Thyroid gland (tissue), 4 donors: Measurements from ENCODE around the gene CBR3.

ENCODE experiments used
- POLR2A ChIP-seq, 2 donors: fragments of 450-650 bp; IDR thresholded peaks; one replicate each; pipeline ENCODE4 v1.6.1; 2017; ENCODE audit warnings: antibody characterized with exemption in 2 of 2, mild to moderate bottlenecking in 2 of 2, moderate library complexity in 1 of 2
- TF ChIP-seq, protein P1 (sequence below), 6 experiments: fragments of 200-600 bp in 3 of 6; fragments of 450-650 bp in 3 of 6; sonication (generic) in 3 of 6; IDR thresholded peaks; one replicate each; pipeline ENCODE4 v1.5.1; 2016 to 2019; ENCODE audit warnings: antibody characterized with exemption in 6 of 6, mild to moderate bottlenecking in 2 of 6, inconsistent platforms in 1 of 6, moderate library complexity in 1 of 6

GRCh38 chr21:36145259-36145658 is 10.4 kb downstream of the CBR3 start:
- no peak for TF ChIP-seq POLR2A (IDR thresholded peaks at IDR 0.05)
- TF ChIP-seq, protein P1, sequence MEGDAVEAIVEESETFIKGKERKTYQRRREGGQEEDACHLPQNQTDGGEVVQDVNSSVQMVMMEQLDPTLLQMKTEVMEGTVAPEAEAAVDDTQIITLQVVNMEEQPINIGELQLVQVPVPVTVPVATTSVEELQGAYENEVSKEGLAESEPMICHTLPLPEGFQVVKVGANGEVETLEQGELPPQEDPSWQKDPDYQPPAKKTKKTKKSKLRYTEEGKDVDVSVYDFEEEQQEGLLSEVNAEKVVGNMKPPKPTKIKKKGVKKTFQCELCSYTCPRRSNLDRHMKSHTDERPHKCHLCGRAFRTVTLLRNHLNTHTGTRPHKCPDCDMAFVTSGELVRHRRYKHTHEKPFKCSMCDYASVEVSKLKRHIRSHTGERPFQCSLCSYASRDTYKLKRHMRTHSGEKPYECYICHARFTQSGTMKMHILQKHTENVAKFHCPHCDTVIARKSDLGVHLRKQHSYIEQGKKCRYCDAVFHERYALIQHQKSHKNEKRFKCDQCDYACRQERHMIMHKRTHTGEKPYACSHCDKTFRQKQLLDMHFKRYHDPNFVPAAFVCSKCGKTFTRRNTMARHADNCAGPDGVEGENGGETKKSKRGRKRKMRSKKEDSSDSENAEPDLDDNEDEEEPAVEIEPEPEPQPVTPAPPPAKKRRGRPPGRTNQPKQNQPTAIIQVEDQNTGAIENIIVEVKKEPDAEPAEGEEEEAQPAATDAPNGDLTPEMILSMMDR (IDR thresholded peaks at IDR 0.05), result no peak
